NCI-H146 treated with DMSO at 0.1 percent for 48 hours (cell line): ENCODE data around the gene TAMALIN.
A peak's percentile ranks its signal among the peaks of the same experiment; 100 is the strongest.

Source experiments
- DNase-seq: peaks from one replicate; lab custom pipeline; 2025; ENCODE audit not compliant: unreplicated experiment; lab: John Stamatoyannopoulos, UW

TAMALIN gene

GRCh38 chr12:51980809-51981127, 26.0 kb upstream of the TAMALIN start:
- no peak for DNase-seq

DNA sequence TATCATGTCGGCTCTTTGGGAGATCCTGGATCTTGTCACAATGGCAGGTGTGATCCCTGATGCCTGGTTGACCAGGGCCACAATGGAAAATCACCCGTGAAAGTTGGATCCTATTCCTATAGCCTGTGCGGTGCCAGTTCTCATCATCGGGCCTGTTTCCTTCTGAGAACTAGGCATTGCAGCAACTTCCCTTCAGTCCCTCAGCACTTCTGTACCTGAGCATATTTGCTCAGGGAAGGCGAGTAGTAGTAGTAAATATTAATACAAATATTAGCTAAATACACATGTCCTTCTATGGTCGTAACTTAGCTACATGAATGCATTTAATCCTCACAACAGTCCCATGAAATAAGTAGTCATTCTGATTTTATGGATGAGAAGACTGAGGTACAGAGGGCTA, 22.1 kb upstream of the TAMALIN start:
- DNase-seq: no peak

GRCh38 chr12:51985154-51985835, 21.5 kb upstream of the TAMALIN start:
- DNase-seq: no peak

DNA sequence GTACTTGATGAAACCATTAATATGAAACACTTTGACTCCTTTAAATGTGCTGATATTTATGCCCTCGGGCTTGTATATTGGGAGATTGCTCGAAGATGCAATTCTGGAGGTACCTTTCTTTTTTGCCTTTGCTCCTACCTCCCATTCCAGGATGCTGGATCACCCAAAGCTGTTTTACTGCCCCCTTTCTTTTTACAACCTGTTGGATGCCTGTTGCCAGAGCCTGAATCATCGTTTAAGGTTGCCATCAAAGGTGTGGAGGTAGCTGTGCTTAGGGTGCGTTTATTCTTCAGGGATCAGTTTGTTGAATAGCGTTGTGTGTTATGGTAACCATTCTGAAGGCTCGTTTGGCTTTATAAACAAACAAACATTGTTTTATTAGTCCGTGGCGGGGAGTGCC, 19.9 kb upstream of the TAMALIN start:
- no peak for DNase-seq

- DNase-seq: no peak
These were observed 14.5 kb upstream of the TAMALIN start for GRCh38 chr12:51992246-51992645.

DNA sequence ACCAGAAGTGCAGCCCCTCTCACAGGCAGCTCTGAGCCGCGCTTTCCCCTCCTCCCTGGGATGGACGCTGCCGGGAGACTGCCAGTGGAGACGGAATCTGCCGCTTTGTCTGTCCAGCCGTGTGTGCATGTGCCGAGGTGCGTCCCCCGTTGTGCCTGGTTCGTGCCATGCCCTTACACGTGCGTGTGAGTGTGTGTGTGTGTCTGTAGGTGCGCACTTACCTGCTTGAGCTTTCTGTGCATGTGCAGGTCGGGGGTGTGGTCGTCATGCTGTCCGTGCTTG, 12.3 kb upstream of the TAMALIN start:
- DNase-seq: no peak

- no peak for DNase-seq
These were observed 11.8 kb upstream of the TAMALIN start for GRCh38 chr12:51994959-51995358.

- DNase-seq: no peak
These were observed 9.6 kb upstream of the TAMALIN start for GRCh38 chr12:51997136-51997535.

- DNase-seq: no peak
These were observed 3.7 kb upstream of the TAMALIN start for GRCh38 chr12:52003016-52003550.

DNA sequence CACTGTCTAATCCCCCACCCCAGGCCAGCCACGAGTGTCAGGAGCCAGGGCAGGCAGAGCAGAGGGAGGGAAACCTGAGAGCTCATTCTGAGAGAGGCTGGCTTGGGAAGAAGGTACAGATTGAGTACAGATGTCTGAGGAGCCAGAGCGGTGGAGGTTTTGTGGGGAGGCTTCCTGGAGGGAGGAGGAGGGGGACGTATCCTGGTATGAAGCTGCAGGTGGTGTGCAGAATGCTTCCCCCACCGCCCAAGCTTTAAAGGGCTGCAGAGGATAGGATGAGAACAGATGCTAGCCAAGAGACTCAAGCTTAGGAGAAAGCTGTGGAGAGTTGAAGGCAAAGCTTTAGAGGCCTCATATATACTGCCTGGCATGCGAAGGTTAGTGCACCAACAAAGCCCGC, 3.2 kb upstream of the TAMALIN start:
- no peak for DNase-seq

DNA sequence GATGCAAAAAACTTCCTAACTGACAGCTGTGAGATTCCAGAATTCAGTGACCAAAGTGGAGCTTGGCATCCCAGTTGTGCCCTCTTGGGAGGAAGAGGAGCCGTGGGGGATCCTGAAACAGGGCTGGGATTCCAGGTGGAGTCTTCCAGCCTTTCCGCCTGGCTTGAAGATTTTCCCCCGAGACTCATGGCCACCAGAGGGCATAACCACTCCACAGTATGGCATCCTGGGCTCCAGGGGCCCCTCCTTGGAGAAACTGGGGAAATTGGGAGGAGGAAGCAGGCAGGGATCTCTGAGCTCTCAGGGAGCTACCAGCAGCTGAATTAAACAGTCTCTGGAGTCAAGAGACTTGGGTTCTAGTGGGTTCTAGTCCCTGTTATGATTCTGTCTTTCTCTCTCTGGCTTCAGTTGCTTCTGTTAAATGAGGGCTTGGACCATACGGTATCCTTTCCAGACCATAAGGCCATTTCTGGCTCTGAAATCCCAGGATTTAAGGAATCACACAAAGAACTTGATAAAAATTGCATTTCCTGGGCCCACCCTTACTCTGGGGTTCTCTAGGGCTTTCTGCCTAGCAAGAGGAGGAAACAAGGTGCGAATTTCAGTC, 2.6 kb upstream of the TAMALIN start:
- peak; percentile 43 for DNase-seq

- no peak for DNase-seq
These were observed 1.4 kb upstream of the TAMALIN start for GRCh38 chr12:52005218-52005902.

DNA sequence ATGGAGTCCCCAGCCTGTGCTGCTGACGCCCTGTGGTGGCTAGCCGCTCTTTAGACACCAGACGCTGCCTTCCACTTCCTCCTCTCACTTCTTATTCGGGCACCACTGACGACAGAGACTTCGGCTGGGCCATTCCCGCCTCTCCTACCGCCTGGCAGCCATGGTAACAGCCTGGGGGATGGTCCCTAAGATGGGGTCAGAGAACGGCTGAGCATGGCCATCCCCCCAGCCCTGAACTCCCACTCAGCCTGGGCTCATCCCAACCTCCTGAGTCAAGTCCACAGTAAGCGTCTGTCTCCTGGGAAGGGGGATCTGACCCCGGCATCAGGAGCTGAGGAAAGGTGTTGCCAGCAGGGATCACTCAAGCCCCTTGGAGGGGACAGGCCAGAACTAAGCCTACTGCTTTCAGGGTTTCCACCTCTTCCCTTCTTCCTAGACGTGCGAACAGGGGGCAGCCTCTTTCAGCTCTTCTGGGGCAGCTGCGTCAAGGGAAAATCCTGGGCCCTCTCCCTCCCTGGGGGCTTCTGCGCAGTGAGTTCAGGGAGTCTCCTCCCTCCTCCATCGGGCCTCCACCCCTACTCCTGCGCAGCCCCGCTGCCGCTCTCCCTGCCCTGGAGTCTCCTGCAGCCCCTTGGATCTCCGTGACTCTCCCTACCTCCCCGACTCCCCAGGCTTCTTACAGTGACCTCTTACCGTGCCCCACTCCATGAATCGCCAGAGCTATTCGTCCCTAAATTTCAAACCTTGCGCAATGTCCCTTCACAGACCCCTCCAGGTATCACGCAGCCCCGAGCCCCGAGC, 643 bp upstream of the TAMALIN start:
- DNase-seq: no peak

- no peak for DNase-seq
These were observed 594 bp downstream of the TAMALIN start for GRCh38 chr12:52007158-52007921.

- DNase-seq: no peak
These were observed 1.3 kb downstream of the TAMALIN start for GRCh38 chr12:52007982-52008510.

DNA sequence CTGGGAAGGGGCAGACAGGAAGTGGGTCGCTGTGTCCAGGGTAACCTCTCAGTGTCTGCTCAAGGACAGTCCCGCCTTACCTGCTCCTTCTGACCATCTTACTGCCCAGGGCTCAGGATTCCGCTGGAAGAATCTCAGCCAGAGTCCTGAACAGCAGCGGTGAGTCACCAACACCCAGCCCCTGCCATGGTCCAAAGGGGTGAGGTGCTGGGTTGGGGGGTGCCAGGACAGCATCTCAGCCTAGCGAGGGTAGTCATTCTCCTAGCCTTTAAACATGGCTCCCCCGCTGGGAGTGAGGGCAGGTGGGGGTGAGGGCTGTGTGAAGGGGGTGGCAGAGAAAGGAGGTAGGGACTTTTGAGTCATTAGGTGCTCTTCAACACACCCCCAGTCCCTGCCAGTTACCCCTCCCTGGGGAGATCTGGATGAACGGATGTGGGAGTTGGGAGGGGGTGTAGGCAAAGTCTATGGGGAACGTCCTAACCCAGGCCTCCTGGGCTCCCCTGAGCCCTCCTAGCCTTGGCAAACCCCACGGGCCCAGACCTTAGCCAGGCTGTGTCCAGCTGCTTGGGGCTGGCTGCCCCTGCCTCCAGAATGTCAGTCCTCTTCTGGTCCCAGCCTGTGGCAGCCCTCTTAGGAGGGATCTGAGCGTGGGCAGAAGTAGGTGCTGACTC, 2.5 kb downstream of the TAMALIN start:
- DNase-seq: no peak

DNA sequence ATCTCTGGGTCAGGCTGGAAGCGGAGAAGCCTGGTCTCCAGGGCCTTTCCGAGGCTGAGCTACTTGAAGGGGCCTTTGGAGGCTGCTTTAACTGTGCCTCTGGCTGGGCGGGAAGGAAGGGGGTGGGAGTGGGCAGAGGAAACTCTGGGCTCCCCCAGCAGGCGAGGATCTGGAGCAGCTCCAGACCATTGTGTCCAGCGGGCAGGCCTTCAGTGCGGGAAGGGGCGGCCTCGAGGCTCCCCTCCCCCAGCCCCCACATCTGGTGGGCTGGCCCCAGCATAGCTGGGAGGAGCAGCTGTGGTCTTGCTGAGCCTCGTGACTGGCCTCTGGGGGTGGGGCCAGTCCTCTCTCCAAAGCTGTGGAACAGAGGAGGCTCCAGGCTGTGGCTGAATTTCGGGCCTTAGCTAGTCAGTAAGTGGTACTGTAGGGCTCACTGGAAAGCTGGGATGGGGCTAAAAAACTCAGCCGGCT, 3.4 kb downstream of the TAMALIN start:
- no peak for DNase-seq

DNA sequence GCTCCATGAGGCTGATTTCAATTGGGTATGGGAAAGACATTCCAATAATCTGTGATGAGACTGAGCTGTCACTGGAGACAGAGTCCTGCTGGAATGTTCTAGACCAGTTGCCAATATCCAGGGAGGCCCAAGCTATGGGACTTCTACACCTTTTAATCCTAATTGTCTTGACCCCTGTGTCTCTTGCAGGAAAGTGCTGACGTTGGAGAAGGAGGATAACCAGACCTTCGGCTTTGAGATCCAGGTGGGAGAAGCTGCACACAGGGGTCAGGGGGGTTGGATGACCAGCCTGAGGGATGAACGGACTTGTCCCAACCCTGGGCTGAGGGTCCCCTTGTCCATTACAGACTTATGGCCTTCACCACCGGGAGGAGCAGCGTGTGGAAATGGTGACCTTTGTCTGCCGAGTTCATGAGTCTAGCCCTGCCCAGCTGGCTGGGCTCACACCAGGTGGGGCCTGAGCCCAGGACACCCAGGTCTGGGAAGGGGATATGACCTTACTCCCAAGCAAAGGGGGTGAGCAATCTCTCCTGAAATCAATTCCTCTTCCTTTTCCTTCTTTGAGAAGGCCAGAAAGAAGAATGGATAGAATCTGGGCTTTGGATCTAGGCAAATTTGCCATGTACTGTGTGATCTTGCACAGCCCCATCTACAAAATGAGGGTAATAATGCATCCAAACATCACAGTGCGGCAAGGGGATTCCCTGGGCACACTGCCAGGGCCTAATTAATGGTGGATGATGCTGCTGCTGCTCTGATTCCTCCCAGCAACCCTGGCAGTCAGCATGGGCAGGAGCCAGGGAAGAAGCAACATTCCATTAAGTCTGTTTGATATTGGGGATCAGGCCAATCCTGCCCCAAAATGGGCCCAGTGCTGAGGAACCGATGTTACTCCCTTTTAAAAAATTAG, 4.2 kb downstream of the TAMALIN start:
- DNase-seq: no peak

DNA sequence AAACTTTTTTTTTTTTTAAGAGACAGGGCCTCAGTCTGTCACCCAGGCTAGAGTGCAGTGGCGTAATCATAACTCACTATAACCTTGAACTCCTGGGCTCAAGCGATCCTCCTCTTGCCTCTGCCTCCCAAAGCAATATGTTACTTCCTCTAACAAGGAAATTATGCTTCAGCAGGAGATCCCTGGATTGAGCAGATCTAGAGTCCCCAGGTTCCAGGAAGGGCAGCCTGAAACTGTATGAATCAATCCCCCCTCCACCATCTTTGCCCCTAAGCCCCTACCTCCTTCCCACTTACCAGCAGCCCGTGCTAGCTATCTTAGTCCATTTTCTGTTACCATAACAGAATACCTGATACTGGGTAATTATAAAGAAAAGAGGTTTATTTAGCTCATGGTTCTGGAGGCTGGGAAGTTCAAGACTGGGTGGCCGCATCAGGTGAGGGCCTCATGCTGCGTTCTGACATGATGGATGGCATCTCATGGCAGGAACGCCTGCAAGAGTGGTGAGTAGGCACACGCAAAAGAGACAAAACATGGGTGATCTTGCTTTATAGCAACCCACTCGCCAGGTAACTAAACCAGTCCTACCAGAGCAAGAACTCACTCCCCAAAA, 5.0 kb downstream of the TAMALIN start:
- DNase-seq: no peak
